Measurements from ENCODE around the gene ECM1.
A peak's percentile ranks its signal among the peaks of the same experiment; 100 is the strongest.

ECM1 gene

DNA sequence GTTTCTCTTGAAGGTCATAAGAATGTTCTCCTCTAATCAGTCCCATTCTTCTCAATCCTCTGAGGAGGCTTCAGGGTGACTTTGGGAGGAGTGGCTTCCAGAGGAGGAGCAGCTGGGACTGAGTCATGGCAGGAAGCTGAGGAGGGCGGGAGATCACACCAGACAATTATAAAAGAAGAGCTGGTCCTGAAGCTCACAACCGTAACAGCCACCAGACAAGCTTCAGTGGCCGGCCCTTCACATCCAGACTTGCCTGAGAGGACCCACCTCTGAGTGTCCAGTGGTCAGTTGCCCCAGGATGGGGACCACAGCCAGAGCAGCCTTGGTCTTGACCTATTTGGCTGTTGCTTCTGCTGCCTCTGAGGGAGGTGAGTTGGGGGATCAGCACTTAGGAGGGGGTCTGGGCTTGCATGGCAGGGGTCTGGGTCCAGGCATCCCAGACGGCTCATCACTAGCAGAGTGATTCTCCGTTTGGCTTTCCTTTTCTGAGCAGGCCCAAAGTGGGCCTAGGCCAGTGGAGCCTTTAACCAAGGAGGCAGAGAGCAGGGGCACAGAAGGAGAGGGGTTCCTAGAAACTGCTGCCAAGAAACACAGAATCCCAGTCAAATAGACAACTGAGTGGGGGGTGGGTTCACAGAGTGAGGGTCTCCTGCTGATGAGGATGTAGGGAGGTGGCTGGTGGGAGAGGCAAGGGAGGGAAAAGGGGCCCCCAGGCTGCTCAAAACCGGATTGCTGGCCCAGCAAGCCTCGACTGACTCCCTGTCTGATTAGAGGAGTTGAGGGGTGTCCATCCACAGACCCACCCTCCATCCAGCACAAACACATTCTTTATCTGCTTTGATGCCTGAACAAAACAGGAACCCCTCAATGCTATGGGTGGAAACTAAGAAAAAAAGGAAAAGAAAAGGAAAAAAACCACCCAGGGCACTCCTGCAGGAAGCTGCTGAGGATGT lies at the start of gene ECM1:
Gene ECM1, plus strand, starts transcription at position 198 of the 953 bp plus-strand sequence. Its CDS starts 101 bp downstream, at position 299.
- DNase-seq (ENCODE audit: low read depth in 1 of 2, low spot score in 1 of 2): no peak

DNA sequence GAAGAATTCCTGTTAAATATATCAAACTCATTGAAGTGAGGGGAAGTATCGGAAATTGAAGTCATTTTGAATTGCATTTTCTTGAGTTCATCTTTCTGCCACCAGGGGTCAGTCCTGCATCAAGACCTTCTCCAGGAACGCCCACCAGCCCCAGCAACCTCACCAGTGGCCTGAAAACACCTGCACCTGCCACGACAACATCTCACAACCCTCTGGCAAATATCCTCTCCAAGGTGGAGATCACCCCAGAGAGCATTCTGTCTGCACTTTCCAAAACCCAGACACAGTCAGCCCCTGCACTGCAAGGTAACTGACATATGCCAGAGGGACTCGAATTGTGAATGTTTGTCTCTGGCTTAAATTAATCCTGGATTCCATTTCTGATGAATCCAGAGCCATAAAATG lies 43.5 kb upstream of the ECM1 start:
- DNase-seq (ENCODE audit: low read depth in 1 of 2, low spot score in 1 of 2): peak; percentile 29 to 38

DNA sequence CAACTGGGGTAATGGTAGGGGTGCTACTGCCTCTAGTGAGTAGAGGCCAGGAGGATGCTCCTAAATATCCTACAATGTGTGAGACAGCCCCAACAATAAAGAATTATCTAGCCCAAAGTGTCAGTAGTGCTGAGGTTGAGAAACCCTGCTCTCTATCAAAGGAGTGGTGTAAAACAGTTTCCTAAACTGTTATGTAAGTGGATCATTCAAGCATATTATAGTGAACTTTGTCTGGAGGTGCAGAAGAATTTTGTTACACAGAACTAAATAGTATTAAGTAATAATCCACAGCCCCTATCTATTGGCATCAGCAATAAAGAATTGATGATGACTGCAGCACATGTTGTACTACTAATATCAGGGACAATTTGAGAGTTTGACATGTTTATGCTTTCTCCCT lies 40.9 kb upstream of the ECM1 start:
- DNase-seq (ENCODE audit: low read depth in 1 of 2, low spot score in 1 of 2): no peak

DNA sequence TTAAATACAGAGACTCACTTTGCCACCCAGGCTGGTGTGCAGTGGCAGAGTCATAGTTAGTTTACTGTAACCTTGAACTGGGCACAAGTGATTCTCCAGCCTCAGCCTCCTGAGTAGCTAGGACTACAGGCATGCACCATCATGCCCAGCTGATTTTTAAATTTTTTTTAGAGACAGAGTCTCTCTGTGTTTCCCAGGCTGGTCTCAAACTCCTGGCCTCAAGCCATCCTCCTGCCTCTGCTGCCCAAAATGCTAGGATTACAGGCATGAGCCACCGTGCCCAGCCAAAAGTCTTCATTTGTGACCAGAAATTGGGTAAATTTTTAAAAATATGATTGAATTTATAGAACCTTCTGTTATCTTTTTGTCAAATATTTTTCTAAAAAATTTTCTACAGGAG lies 38.6 kb upstream of the ECM1 start:
- DNase-seq (ENCODE audit: low read depth in 1 of 2, low spot score in 1 of 2): no peak

GRCh38 chr1:150472601-150473200 lies 35.2 kb upstream of the ECM1 start:
- no peak for DNase-seq (ENCODE audit: low read depth in 1 of 2, low spot score in 1 of 2)

DNA sequence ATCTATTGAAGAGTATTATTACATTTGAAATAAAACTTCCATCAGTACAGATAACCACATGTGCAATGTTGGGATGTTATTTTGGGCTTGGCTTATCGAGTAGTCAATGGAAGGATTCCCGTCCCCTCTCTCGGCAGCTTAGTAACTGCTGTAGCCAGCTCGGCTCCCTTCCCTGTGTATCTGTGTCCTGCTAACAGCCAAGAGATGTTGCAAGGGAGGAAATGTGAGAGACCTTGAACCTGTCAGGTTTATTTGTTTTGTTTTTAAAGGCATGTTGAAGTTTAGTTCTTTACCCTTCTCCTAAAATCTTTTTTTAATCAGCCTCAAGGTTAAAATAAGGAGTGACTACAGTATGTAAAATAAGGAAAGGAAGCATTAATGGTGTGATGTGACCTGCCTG lies 34.2 kb upstream of the ECM1 start:
- DNase-seq (ENCODE audit: low read depth in 1 of 2, low spot score in 1 of 2): no peak

GRCh38 chr1:150474869-150475268 lies 33.0 kb upstream of the ECM1 start:
- DNase-seq (ENCODE audit: low read depth in 1 of 2, low spot score in 1 of 2): no peak

GRCh38 chr1:150476754-150477153 lies 31.2 kb upstream of the ECM1 start:
- DNase-seq (ENCODE audit: low read depth in 1 of 2, low spot score in 1 of 2): no peak

GRCh38 chr1:150477320-150477719 lies 30.6 kb upstream of the ECM1 start:
- DNase-seq (ENCODE audit: low read depth in 1 of 2, low spot score in 1 of 2): no peak

GRCh38 chr1:150477733-150478132 lies 30.2 kb upstream of the ECM1 start:
- no peak for DNase-seq (ENCODE audit: low read depth in 1 of 2, low spot score in 1 of 2)

DNA sequence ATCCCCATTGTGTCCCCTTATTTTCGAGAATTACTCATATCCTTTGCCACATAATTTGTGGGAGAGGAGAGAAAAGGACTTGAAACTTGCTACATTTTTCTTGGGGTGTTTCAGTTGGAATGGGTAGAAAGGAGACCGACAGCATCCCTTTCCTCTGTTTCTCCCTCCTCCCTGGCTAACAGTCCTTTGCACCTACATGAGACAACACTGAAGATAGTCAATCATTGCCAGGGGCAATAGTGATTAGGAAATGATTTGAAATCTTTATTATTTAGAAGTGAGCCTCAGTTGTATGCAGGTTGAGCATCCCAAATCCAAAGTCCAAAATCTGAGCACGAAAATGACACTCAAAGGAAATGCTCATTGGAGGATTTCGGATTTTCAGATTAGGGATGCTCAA lies 28.5 kb upstream of the ECM1 start:
- no peak for DNase-seq (ENCODE audit: low read depth in 1 of 2, low spot score in 1 of 2)

GRCh38 chr1:150479927-150480352 lies 28.0 kb upstream of the ECM1 start:
- DNase-seq (ENCODE audit: low read depth in 1 of 2, low spot score in 1 of 2): no peak

- no peak for DNase-seq (ENCODE audit: low read depth in 1 of 2, low spot score in 1 of 2)
These were observed 23.5 kb upstream of the ECM1 start for GRCh38 chr1:150484431-150484830.

DNA sequence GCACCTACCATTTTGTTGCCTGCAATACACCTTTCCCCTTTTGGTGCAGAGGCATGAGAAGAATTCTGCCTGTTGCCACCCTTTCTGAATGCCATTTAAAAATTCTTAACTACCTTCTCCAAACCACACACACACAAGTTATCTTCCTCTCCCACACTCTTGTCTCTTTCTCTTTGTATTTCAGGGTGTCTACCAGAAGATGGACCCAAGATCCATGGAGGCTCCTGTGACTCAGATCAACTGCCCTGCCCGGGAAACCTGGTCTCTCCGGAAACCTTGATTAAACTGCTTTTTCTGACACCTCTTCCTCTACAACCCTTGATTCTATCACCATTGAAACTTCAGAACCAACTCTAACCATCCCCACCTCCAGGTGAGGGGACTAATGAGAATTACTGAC lies 23.0 kb upstream of the ECM1 start:
- DNase-seq (ENCODE audit: low read depth in 1 of 2, low spot score in 1 of 2): no peak

GRCh38 chr1:150486966-150487762 lies 20.7 kb upstream of the ECM1 start, which contains the start of gene TARS2:
TARS2 (plus strand) TSS chr1:150487419; CDS start chr1:150487451, 32 bp downstream.
- peak; percentile 78 to 82 for DNase-seq (ENCODE audit: low read depth in 1 of 2, low spot score in 1 of 2)

GRCh38 chr1:150487763-150488115 lies 20.2 kb upstream of the ECM1 start:
- DNase-seq (ENCODE audit: low read depth in 1 of 2, low spot score in 1 of 2): no peak

GRCh38 chr1:150493175-150493574 lies 14.7 kb upstream of the ECM1 start:
- DNase-seq (ENCODE audit: low read depth in 1 of 2, low spot score in 1 of 2): no peak

- DNase-seq (ENCODE audit: low read depth in 1 of 2, low spot score in 1 of 2): no peak
These were observed 9.6 kb upstream of the ECM1 start for GRCh38 chr1:150498342-150498741.

DNA sequence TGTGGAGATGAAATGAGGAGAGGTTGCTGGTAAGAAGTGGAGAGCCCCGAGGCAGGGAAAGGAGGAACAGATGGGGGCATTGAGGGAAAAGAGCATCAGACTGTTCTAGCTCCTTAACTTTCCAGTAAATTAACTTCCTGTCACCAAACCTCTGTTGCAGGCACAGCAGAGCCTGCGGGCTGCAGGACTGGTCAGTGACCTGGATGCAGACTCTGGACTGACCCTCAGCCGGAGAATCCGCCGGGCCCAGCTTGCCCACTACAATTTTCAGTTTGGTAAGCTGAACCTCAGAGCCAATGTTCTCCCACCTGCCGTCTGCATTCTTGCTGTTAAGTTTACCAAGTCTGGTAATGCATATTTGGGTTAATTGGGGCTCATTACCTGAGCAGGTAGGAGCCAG lies 2.5 kb upstream of the ECM1 start:
- DNase-seq (ENCODE audit: low read depth in 1 of 2, low spot score in 1 of 2): no peak

DNA sequence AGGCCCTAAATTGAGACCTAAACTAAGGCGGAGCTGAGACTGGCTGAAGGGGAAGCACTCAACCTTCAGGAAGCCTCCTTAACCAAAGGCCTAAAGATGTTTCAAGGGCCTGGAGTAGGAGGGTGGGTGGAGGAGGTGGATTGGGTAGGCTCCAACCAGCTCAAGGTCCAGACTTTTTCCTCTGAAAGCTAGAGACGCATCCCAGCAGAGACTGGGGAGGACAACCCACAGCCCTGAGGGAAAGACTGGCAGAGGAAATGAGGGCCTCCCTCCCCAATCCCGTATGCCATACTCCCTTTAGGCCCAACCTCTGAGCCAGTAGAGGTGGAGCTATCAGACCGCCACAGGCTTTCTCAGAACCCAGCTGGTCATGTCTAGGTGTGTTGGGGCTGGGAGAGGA lies 1.1 kb downstream of the ECM1 start:
- no peak for DNase-seq (ENCODE audit: low read depth in 1 of 2, low spot score in 1 of 2)

DNA sequence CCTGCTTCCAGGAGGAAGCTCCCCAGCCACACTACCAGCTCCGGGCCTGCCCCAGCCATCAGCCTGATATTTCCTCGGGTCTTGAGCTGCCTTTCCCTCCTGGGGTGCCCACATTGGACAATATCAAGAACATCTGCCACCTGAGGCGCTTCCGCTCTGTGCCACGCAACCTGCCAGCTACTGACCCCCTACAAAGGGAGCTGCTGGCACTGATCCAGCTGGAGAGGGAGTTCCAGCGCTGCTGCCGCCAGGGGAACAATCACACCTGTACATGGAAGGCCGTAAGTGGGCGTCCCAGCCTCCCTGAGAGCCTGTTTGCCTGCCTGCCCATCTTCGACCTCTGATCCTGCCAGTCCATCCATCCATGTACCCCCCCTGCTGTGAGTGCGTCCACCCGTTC lies 3.6 kb downstream of the ECM1 start:
- DNase-seq (ENCODE audit: low read depth in 1 of 2, low spot score in 1 of 2): no peak

All from stimulated activated CD4-positive, alpha-beta T cell treated with anti-CD3 and anti-CD28 coated beads, Interleukin-15, amount 100 ng/mL, for 1 hour (primary cell).